ENCODE data around the gene KRT84. TPM values are rescaled to one million over a fixed set of nuclear protein-coding genes. Genes with fewer than 3 reads are reported as not detected.

The KRT84 gene
- total RNA-seq, 1 donor from 2014 or later: not detected

GRCh38 chr12:52336641-52337040 is 48.8 kb downstream of the KRT84 start:
- peaks cover 10% of the 10 kb centered on the region for H3K27me3 Mint-ChIP-seq
- CTCF ChIA-PET: no interaction called here
- H3K4me1 Mint-ChIP-seq: no peaks in the 10 kb centered on the region
- TF ChIP-seq CTCF (IDR thresholded peaks at IDR 0.05): no peak
- ATAC-seq (ENCODE audit: low read depth) (no peak), DNase-seq (no peak)
- no peak overlapping the region for H3K4me3 Mint-ChIP-seq
- no peak overlapping the region for H3K27ac Mint-ChIP-seq
- no peaks in the 10 kb centered on the region for H3K36me3 Mint-ChIP-seq (ENCODE audit: low read depth)
- intact Hi-C loops (cut with micrococcal nuclease): no loop called here
- POLR2A ChIA-PET: no interaction called here
- peaks cover 4% of the 10 kb centered on the region for H3K9me3 Mint-ChIP-seq

GRCh38 chr12:52335598-52336262 is 49.7 kb downstream of the KRT84 start:
- Mint-ChIP-seq H3K36me3 (ENCODE audit: low read depth) (no peaks in the 10 kb centered on the region), H3K27ac (no peak overlapping the region), H3K4me1 (no peaks in the 10 kb centered on the region), H3K27me3 (peaks cover 10% of the 10 kb centered on the region), H3K4me3 (no peak overlapping the region), H3K9me3 (peaks cover 4% of the 10 kb centered on the region)
- POLR2A ChIA-PET: no interaction called here
- ATAC-seq (ENCODE audit: low read depth) (no peak), DNase-seq (no peak)
- CTCF ChIA-PET: interaction anchor here (0.6 kb wide), 1 partner anchor 57 kb away, joined by 3 read pairs; no protein-coding TSS in a partner anchor
- intact Hi-C loops (cut with micrococcal nuclease): no loop called here
- TF ChIP-seq CTCF (IDR thresholded peaks at IDR 0.05): no peak

GRCh38 chr12:52334185-52334584 is 51.3 kb downstream of the KRT84 start:
- ATAC-seq (ENCODE audit: low read depth) (no peak), DNase-seq (no peak)
- ChIA-PET CTCF (no interaction called here), POLR2A (no interaction called here)
- TF ChIP-seq CTCF (IDR thresholded peaks at IDR 0.05): no peak
- no peaks in the 10 kb centered on the region for H3K4me1 Mint-ChIP-seq
- H3K4me3 Mint-ChIP-seq: no peak overlapping the region
- peaks cover 4% of the 10 kb centered on the region for H3K9me3 Mint-ChIP-seq
- no peaks in the 10 kb centered on the region for H3K36me3 Mint-ChIP-seq (ENCODE audit: low read depth)
- intact Hi-C loops (cut with micrococcal nuclease): no loop called here
- no peak overlapping the region for H3K27ac Mint-ChIP-seq
- peaks cover 11% of the 10 kb centered on the region for H3K27me3 Mint-ChIP-seq

GRCh38 chr12:52333321-52333720 is 52.1 kb downstream of the KRT84 start:
- peaks cover 4% of the 10 kb centered on the region for H3K9me3 Mint-ChIP-seq
- no peaks in the 10 kb centered on the region for H3K4me1 Mint-ChIP-seq
- H3K27me3 Mint-ChIP-seq: peaks cover 9% of the 10 kb centered on the region
- POLR2A ChIA-PET: interaction anchor here (0.6 kb wide), 1 partner anchor 116 kb away, joined by 3 read pairs; no protein-coding TSS in a partner anchor
- H3K27ac Mint-ChIP-seq: no peak overlapping the region
- no peak overlapping the region for H3K4me3 Mint-ChIP-seq
- CTCF ChIA-PET: no interaction called here
- ATAC-seq (ENCODE audit: low read depth) (no peak), DNase-seq (no peak)
- intact Hi-C loops (cut with micrococcal nuclease): no loop called here
- H3K36me3 Mint-ChIP-seq (ENCODE audit: low read depth): no peaks in the 10 kb centered on the region
- TF ChIP-seq CTCF (IDR thresholded peaks at IDR 0.05): no peak

- no peak for TF ChIP-seq CTCF (IDR thresholded peaks at IDR 0.05)
- Mint-ChIP-seq H3K36me3 (ENCODE audit: low read depth) (no peaks in the 10 kb centered on the region), H3K27ac (no peak overlapping the region), H3K9me3 (peaks cover 4% of the 10 kb centered on the region), H3K27me3 (peaks cover 12% of the 10 kb centered on the region), H3K4me3 (no peak overlapping the region), H3K4me1 (peaks cover under 1% of the 10 kb centered on the region)
- ATAC-seq (ENCODE audit: low read depth) (no peak), DNase-seq (no peak)
- POLR2A ChIA-PET: no interaction called here
- CTCF ChIA-PET: no interaction called here
- intact Hi-C loops (cut with micrococcal nuclease): no loop called here
These were observed 53.1 kb downstream of the KRT84 start for GRCh38 chr12:52332381-52332780.
